Hepatocyte (in vitro differentiated cells): ENCODE results near the gene KCNIP2.

Source experiments
- CTCF ChIP-seq: fragments of 200-600 bp; sonication (generic); IDR thresholded peaks from 2 replicates; pipeline ENCODE4 v1.5.1; 2016; ENCODE audit warnings: antibody characterized with exemption, mild to moderate bottlenecking; ENCODE audit not compliant: poor library complexity
- EZH2 ChIP-seq: fragments of 200-600 bp; sonication (generic); IDR thresholded peaks from 2 replicates; pipeline ENCODE4 v1.6.1; 2016; ENCODE audit warnings: antibody characterized with exemption, mild to moderate bottlenecking, borderline replicate concordance
- EZH2phosphoT487 ChIP-seq: fragments of 200-600 bp; sonication (generic); IDR thresholded peaks from one replicate; pipeline ENCODE4 v1.6.1; 2018; ENCODE audit warnings: antibody characterized with exemption, mild to moderate bottlenecking, low read depth, moderate library complexity; ENCODE audit not compliant: unreplicated experiment, severe bottlenecking

- no peak for TF ChIP-seq CTCF
- TF ChIP-seq EZH2: no peak
- no peak for TF ChIP-seq EZH2phosphoT487
These were observed 3.4 kb downstream of the KCNIP2 start for GRCh38 chr10:101840102-101840684.
